ENCODE measurements around the gene WAC. TPM values are rescaled to one million over a fixed set of nuclear protein-coding genes. Genes with fewer than 3 reads are reported as not detected.
"Not testable (repeated sequence)": the region's sequence is repeated elsewhere in the genome, so short reads cannot be mapped to it uniquely, and the experiment has no call there.

WAC gene
- total RNA-seq, 1 experiment from 2014 or later, result 58.6 TPM

DNA sequence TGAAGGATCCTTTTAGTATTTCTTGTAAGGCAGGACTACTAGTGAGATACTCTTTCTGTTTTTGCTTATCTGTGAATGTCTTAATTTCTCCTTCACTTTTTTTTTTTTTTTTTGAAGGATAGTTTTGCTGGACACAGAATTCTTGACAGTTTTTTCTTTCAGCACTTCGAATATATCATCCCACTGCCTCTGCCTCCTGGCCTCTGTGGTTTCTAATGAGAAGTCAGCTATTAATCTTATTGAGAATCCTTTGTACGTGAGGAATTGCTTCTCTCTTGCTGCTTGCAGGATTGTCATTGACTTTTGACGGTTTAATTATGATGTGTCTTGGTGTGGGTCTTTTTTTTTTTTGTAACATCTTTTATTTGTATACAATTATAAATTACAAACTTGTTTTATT lies 12.6 kb upstream of the WAC start:
- DNase-seq (ENCODE audit: low read depth, low spot score), result no peak
- in situ Hi-C loops (cut with HindIII; ENCODE audit: low pct_unique_long_range_greater_than_20kb, low sequenced_read_pairs), result no loop called here

DNA sequence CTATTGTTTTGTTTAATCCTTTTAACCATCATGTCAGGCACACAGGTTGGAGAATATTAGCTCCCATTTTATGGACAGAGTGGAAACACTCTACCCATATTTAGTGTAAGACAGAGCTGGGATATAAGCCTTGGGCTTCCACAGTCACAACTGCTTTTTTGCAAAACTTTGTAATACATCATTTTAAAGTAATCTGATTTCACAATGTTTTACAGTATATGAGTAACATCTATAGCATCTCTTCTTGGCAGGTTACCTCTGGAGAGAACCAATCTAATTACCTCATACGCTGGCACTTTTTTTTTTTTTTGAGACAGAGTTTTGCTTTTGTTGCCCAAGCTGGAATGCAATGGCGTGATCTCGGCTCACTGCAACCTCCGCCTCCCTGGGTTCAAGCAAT lies 12.1 kb upstream of the WAC start:
- in situ Hi-C loops (cut with HindIII; ENCODE audit: low pct_unique_long_range_greater_than_20kb, low sequenced_read_pairs); DNase-seq (ENCODE audit: low read depth, low spot score): not testable (repeated sequence)

DNA sequence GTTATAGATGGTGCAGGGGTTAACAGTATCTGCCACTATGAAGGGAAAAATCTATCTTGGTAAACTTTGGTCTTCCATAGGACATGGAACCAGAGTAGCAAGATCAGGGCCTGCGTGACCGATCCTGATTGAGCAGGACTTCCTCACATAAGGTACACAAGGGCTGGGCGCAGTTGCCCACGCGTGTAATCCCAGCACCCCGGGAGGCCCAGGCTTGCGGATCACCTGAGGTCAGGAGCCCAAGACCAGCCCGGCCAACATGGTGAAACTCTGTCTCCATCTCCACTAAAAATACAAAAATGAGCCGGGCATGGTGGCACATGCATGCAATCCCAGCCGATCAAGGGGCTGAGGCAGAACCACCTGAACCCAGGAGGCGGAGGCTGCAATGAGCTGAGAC lies 11.0 kb upstream of the WAC start:
- in situ Hi-C loops (cut with HindIII; ENCODE audit: low pct_unique_long_range_greater_than_20kb, low sequenced_read_pairs), result not testable (repeated sequence)

DNA sequence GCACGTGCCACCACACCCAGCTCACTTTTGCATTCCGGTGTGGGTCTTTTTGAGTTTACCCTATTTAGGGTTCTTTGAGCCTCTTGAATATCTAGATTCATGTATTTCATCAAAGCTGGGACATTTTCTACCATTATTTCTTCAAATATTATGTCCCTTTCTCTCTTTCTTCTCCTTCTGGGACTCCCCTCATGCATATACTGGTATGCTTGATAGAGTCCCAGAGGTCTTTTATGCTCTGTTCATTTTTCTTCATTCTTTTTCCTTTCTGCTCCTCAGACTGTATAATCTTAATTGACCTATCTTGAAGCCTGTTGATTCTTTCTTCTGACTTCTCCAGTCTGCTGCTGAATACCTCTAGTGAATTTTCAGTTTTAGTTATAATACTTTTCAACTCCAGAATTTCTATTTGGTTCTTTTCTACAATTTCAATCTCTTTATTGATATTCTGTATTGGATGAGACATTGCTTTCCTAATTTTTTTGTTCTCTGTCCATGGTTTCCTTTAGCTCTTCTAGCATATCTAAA lies 9.1 kb upstream of the WAC start:
- DNase-seq (ENCODE audit: low read depth, low spot score), result no peak
- in situ Hi-C loops (cut with HindIII; ENCODE audit: low pct_unique_long_range_greater_than_20kb, low sequenced_read_pairs), result no loop called here

More for the DNA sequence above, 11.0 kb upstream of the WAC start:
- DNase-seq (ENCODE audit: low read depth, low spot score), result not testable (repeated sequence)

DNA sequence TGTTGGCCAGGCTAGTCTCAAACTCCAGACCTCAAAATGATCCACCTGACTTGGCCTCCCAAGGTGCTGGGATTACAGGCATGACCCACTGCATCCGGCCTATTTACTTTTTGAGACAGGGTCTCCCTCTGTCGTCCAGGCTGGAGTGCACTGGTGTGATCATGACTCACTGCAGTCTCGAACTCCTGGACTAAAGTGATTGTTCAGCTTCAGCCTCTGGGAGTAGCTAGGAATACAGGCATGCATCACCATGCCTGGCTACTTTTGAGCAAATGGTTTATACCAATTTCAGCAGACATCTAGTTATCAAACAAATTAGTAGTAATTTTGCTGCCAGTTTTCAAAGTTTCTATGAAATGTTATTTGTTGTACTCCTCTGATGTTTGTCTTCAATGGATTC lies 2.2 kb upstream of the WAC start:
- in situ Hi-C loops (cut with HindIII; ENCODE audit: low pct_unique_long_range_greater_than_20kb, low sequenced_read_pairs), result no loop called here
- DNase-seq (ENCODE audit: low read depth, low spot score), result peak; percentile 76

DNA sequence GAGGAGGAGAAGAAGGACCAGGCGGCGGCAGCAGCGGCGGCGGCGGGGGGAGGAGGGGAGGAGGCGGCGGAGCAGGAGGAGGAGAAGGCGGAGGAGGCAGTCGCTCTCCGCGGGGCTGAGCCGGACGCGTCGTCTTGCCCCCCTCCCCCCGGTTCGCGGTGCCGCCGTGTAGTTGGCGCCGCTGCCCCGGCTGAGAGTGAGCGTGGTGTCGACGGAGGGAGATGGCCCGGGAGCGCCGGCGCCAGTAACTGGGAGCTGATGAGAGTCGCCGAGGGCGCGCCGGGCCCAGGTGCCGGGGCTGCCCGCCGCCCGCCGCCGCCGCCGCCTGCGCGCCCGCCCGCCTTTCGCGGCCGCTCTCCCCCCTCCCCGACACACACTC lies 257 bp downstream of the WAC start:
- no peak for DNase-seq (ENCODE audit: low read depth, low spot score)
- in situ Hi-C loops (cut with HindIII; ENCODE audit: low pct_unique_long_range_greater_than_20kb, low sequenced_read_pairs), result no loop called here

DNA sequence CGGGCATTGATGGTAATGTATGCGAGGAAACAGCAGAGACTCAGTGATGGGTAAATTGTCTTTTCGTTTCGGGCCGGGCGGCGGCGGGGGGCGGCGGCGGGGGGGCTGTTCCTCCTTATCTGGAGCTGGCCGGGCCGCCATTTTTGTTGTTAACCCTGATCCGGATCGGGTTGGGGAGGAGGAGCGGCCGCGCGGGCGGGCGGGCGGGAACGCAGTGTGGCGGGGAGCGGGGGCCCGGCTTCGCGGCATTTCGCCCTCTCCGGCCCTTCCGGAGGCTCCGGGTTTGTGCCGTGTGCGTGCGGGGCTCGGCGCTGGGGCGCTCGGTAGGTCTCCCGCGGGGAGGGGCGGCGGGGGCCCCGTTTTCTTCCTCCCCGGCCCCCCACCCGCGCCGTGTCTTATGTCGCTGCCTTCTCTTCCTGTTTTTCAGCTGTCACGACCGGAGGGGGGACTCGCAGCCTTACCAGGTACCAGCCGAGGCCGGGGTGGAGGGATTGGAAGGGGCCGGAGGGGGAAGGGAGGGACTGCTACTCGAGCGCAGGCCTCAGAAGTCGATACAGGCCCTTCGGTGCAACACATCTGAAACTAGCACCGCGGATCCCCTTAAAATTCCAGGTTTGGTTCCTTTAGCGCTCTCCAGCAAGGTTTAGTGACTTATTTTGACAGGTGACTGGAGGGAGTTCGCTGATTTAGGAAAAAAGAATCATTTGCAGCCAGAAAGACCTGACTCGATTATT lies 820 bp downstream of the WAC start:
- peak; percentile 35 for DNase-seq (ENCODE audit: low read depth, low spot score)
- in situ Hi-C loops (cut with HindIII; ENCODE audit: low pct_unique_long_range_greater_than_20kb, low sequenced_read_pairs), result no loop called here

DNA sequence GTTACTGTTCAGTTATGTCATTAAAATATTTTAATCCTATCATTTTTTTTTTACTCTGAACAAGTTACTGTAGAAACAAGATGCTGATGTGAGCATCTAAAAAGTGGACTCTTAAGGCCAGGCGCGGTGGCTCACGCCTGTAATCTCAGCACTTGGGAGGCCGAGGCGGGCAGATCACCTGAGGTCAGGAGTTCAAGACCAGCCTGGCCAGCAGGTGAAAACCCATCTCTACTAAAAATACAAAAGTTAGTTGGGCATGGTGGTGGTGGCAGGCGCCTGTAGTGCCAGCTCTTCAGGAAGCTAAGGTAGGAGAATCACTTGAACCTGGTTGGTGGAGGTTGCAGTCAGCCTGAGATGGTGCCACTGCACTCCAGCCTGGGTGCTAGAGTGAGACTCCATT lies 2.9 kb downstream of the WAC start:
- in situ Hi-C loops (cut with HindIII; ENCODE audit: low pct_unique_long_range_greater_than_20kb, low sequenced_read_pairs), result no loop called here
- DNase-seq (ENCODE audit: low read depth, low spot score), result no peak

DNA sequence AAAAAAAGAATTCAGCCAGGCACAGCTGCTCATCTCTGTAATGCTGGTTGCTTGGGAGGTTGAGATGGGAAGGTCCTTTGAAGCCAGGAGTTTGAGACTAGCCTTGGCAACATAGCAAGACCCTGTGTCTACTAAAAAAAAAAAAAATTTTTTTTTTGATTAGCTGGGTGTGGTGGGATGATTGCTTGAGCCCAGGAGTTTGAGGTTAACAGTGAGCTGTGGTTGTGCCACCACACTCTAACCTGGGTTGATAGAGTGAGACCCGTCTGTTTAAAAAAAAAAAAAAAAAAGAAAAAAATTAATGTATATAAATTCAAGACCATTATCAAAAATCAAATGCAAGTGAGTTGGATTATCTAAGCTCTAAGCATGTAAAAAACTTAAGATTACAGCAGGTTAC lies 5.7 kb downstream of the WAC start:
- in situ Hi-C loops (cut with HindIII; ENCODE audit: low pct_unique_long_range_greater_than_20kb, low sequenced_read_pairs), result no loop called here
- no peak for DNase-seq (ENCODE audit: low read depth, low spot score)

DNA sequence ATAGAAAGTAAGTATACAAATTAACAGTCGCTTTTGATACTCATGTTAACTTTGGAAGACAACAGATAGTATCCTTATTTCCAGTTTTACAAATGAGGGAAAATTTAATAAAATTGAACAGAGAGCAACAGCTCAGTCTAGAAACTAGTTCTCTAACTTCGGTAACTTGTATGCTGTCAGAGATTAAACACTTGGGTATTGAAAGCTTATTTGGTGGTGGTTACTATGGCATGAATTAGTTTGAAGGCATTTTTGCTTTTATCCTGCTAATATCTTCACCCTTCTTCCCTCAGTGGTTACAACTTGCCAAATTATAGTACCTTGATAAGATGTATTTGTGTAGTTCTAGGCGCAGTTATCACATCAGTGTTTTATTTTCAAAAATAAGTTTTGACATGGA lies 7.2 kb downstream of the WAC start:
- in situ Hi-C loops (cut with HindIII; ENCODE audit: low pct_unique_long_range_greater_than_20kb, low sequenced_read_pairs), result no loop called here
- DNase-seq (ENCODE audit: low read depth, low spot score), result no peak

DNA sequence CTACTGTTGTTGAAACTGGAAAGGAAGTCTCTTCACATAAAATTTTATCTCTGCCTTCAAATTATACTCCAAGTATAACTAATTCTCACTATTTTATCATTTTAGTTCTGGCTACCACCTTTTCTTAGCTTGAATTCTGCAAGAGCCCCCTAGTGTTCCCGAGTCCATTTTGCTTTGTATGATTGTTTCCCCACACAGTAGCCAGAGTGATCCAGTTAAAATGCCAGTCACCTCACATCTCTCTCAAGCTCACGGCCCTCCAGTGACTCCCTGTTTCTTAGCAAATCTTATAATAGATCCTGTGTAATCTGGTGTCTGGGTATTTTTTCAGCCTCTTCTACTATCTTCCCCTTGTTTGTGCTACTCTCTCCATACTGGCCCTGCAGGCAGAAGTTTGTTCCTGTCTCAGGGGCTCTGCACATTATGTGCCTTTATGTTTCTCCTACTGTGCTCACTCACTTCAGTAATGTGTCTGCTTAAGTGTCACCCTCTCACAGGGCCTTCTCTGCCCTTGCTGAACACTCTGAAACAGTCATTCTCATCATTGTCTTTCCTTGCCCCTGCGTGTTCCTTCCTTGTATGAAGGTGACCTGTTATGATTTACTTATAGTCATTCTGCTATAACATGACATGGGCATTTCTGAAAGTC lies 8.9 kb downstream of the WAC start:
- in situ Hi-C loops (cut with HindIII; ENCODE audit: low pct_unique_long_range_greater_than_20kb, low sequenced_read_pairs), result no loop called here
- peak; percentile 24 for DNase-seq (ENCODE audit: low read depth, low spot score)

DNA sequence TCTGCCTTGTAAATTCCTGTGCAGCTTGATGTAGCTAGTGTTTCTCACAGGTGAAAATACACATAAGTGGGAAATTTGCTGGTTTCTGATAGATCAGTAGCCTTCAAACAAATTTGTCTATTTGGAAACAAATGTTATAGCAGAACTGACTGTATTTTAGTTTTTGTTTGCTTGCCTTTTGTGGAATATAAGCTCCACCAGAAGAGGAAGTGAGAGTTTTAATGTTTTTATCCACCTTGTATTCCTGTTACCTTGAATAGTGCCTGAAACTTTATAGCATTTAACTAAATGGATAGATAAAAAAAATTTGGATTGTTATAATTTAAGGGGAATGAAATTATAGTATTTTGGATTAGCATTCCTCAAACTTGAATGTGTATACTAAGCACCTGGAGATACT lies 9.8 kb downstream of the WAC start:
- in situ Hi-C loops (cut with HindIII; ENCODE audit: low pct_unique_long_range_greater_than_20kb, low sequenced_read_pairs), result no loop called here

DNA sequence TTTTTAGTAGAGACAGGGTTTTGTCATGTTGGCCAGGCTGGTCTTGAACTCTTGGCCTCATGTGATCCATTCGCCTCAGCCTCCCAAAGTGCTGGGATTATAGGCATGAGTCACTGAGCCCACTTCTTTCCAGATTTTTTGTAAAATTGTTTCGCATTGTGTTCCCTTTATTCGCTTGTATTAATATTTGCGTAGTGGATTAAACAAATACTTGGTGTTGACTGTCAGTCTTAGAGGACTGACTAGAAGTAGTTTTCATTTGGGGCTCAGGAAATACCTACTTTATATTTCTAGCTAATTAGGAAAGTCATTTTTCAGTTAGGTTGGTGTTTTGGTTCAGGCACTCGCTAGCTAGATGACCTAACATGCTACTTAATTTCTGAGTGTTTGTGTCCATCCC lies 11.1 kb downstream of the WAC start:
- in situ Hi-C loops (cut with HindIII; ENCODE audit: low pct_unique_long_range_greater_than_20kb, low sequenced_read_pairs), result no loop called here

More for the DNA sequence above, 9.8 kb downstream of the WAC start:
- no peak for DNase-seq (ENCODE audit: low read depth, low spot score)

DNA sequence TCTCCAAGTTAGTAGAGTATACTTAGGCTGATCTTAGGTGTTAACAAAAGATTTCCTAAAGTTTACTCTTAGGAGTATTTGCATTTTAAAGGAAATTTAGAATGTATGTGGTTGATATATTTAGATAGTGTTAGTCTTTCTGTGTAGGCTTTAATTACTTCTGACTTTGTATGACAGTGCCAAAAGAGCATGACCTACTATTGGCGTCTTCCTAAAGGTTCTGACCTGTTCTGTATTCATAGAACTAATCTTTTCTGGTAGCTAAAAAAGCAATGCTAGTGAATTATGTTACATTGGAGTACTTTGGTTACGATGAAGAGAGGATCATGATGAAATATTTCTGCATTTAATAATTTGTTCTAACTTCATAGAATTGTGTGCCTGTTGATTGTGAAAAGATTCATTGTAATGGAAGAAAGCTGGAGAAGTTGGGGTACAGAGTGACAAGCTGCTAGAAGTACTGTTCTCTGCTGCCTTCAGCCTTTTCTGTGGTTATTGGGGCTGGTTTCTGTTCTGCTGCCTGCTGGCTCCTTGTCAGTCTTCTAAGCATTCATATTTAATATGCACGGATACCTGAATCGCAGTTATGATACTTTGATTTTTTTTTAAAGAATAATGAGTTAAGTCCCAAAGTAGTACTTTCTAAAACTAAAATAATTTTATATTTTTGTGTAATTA lies 13.2 kb downstream of the WAC start:
- DNase-seq (ENCODE audit: low read depth, low spot score), result no peak
- in situ Hi-C loops (cut with HindIII; ENCODE audit: low pct_unique_long_range_greater_than_20kb, low sequenced_read_pairs), result no loop called here

More for the DNA sequence above, 11.1 kb downstream of the WAC start:
- DNase-seq (ENCODE audit: low read depth, low spot score), result no peak

DNA sequence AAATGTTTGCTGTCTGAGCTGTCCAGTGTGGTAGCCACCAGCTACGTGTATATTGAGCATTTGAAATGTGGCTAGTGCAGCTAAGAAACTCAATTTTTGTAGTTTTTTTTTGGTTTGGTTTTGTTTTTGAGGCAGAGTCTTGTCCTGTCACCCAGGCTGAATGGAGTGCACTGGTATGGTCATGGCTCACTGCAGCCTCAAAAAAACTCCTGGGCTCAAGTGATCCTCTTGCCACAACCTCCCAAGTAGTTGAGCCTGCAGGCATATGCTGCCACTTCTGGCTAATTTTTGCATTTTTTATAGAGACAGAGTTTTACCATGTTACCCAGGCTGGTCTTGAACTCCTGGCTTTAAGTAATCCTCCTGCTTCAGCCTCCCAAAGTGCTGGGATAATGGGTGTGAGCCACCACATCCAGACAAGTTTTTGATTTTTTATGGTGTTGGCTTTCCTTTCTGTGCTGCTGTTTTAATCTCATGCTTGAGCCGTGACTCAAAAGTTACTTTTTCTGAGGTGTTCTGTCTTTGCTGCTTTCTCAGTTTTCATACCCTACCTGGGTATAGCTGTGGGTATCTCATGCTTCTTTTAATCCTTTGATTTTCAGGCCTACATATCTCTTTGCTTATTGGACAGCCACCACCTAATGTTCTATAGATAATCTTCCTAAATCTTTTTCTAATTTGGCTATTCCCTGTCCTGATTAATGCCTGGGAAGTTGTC lies 16.0 kb downstream of the WAC start:
- in situ Hi-C loops (cut with HindIII; ENCODE audit: low pct_unique_long_range_greater_than_20kb, low sequenced_read_pairs), result no loop called here
- no peak for DNase-seq (ENCODE audit: low read depth, low spot score)

DNA sequence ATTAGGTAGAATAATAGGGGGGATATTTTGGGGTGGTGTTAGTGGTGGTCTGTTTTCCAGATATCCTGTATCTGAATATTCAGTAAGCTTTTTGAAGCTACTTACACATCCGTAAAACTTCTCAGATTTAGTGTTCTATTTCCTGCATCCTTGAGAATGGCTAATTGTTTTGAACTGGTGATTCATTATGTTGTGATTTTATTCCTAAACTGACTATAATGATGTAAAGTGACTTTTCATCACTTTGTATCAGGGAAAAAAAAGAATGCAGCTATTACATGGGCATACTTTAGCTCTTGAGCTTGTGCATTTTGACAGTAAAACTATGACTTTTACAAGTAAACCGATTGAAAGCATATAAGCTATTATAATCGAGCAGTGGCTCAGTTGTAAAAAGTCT lies 18.2 kb downstream of the WAC start:
- in situ Hi-C loops (cut with HindIII; ENCODE audit: low pct_unique_long_range_greater_than_20kb, low sequenced_read_pairs), result no loop called here
- DNase-seq (ENCODE audit: low read depth, low spot score), result peak; percentile 30

DNA sequence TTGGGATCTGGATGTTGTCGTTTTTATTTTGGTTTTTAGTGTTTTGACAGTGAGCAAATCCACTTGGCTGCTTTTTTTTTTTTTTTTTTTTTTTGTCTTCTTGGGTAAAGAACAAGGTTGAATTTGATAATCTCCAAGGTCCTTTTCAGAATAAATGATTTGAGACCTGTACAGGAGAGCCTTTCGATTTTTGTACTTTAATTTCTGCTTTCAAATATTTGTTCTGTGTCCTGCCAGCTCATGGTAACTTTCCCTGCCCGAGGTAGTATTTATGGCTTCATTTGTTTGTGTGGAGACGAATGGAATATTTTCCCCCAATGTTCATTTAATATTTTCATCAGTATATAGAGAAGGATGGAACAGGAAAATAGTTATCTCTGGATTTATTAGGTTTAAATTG lies 19.9 kb downstream of the WAC start:
- in situ Hi-C loops (cut with HindIII; ENCODE audit: low pct_unique_long_range_greater_than_20kb, low sequenced_read_pairs), result no loop called here
- DNase-seq (ENCODE audit: low read depth, low spot score), result no peak

DNA sequence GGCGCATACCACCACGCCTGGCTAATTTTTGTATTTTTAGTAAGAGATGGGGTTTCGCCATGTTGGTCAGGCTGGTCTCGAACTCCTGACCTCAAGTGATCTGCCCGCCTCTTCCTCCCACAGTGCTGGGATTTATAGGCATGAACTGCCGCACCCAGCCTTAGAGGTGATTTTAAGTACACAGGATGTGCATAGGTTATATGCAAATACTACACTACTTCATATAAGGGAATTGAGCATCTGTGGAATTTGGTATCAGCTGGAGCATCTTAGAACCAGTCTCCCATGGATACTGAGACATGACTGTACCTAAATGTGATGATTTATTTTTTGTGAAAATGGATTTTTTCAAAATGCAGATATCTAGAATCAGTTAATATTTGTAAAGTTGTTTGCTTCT lies 21.1 kb downstream of the WAC start:
- no peak for DNase-seq (ENCODE audit: low read depth, low spot score)
- in situ Hi-C loops (cut with HindIII; ENCODE audit: low pct_unique_long_range_greater_than_20kb, low sequenced_read_pairs), result no loop called here
